Type B pancreatic cell (in vitro differentiated cells): ENCODE results near the gene GHRH. TPM values are rescaled to one million over a fixed set of nuclear protein-coding genes. Genes with fewer than 3 reads are reported as not detected.

Experiments
- DNase-seq: peaks from one replicate; pipeline ENCODE4 v3.0.0; 2021; ENCODE audit warnings: mixed read lengths; ENCODE audit not compliant: unreplicated experiment; ENCODE audit errors: extremely low spot score
- H3K27ac Mint-ChIP-seq: 2 replicates; pipeline ENCODE4 v1.8.0; 2021; ENCODE audit warnings: mild to moderate bottlenecking, mixed read lengths
- H3K27me3 Mint-ChIP-seq: 2 replicates; pipeline ENCODE4 v1.8.0; 2021; ENCODE audit warnings: mixed read lengths
- H3K36me3 Mint-ChIP-seq: 2 replicates; pipeline ENCODE4 v1.8.0; 2021; ENCODE audit warnings: mixed read lengths
- H3K4me1 Mint-ChIP-seq: one replicate; pipeline ENCODE4 v1.8.0; 2021; ENCODE audit warnings: mixed read lengths; ENCODE audit not compliant: unreplicated experiment
- H3K4me3 Mint-ChIP-seq: 2 replicates; pipeline ENCODE4 v1.8.0; 2021; ENCODE audit warnings: mild to moderate bottlenecking, mixed read lengths
- H3K9me3 Mint-ChIP-seq: 2 replicates; pipeline ENCODE4 v1.8.0; 2021; ENCODE audit warnings: mixed read lengths
- total RNA-seq: library from RNA; stranded (reverse); gene quantifications from 2 replicates; pipeline ENCODE4 v1.2.1, GENCODE V29; 2021; ENCODE audit warnings: low replicate concordance
- TF ChIP-seq, protein P1 (sequence below): fragments of 200-600 bp; sonication (generic); conservative IDR thresholded peaks from 2 replicates; pipeline ENCODE4 v1.5.0; 2021; ENCODE audit warnings: antibody characterized with exemption, mild to moderate bottlenecking

Gene GHRH
- total RNA-seq, 1 donor from 2014 or later, result 0.77 TPM

DNA sequence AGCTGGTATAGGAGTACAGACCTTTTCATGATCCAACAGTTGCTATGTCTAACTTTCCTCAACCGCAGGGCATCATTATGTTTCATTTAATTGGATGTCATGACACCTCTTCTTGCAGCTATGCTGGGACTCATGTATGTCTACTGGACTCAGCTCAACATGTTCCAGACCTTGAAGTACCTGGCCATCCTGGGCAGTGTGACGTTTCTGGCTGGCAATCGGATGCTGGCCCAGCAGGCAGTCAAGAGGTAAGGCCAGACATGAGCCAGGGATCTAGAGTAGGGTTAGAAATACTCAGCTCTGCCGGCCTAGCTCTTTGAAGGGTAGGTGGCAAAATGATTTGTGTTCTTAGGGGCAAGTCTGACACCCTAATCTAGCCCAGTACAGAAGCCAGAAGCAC lies 25.2 kb downstream of the GHRH start:
- Mint-ChIP-seq H3K27ac (no peak overlapping the region), H3K4me3 (no peak overlapping the region), H3K36me3 (peaks cover 38% of the 10 kb centered on the region), H3K9me3 (no peaks in the 10 kb centered on the region), H3K27me3 (no peaks in the 10 kb centered on the region), H3K4me1 (peaks cover 21% of the 10 kb centered on the region)
- DNase-seq, result no peak
- TF ChIP-seq, protein P1, sequence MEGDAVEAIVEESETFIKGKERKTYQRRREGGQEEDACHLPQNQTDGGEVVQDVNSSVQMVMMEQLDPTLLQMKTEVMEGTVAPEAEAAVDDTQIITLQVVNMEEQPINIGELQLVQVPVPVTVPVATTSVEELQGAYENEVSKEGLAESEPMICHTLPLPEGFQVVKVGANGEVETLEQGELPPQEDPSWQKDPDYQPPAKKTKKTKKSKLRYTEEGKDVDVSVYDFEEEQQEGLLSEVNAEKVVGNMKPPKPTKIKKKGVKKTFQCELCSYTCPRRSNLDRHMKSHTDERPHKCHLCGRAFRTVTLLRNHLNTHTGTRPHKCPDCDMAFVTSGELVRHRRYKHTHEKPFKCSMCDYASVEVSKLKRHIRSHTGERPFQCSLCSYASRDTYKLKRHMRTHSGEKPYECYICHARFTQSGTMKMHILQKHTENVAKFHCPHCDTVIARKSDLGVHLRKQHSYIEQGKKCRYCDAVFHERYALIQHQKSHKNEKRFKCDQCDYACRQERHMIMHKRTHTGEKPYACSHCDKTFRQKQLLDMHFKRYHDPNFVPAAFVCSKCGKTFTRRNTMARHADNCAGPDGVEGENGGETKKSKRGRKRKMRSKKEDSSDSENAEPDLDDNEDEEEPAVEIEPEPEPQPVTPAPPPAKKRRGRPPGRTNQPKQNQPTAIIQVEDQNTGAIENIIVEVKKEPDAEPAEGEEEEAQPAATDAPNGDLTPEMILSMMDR, result no peak

DNA sequence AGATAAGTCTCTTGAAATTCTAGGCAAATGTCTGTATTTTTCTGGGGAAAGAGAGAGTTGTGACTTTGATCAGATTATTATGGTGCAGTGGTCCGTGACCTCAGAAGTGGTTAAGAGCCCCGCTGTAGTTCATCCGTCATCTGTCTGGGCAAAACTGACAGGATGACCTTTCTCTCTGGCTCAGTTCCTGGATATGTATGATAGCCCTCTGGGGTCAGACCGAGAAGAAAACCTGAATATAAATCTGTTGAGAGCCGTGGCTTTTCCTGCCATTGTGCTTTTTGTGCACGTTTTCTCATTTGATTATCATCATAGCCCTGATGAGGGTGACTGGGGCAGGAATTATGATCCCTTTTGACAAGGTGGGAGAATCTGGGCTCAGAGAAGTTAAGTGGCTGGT lies 26.5 kb downstream of the GHRH start:
- H3K36me3 Mint-ChIP-seq, result peaks cover 38% of the 10 kb centered on the region
- no peak for DNase-seq
- no peaks in the 10 kb centered on the region for H3K27me3 Mint-ChIP-seq
- peaks cover 21% of the 10 kb centered on the region for H3K4me1 Mint-ChIP-seq
- TF ChIP-seq, protein P1, result no peak
- no peak overlapping the region for H3K27ac Mint-ChIP-seq
- no peaks in the 10 kb centered on the region for H3K9me3 Mint-ChIP-seq
- H3K4me3 Mint-ChIP-seq, result no peak overlapping the region

DNA sequence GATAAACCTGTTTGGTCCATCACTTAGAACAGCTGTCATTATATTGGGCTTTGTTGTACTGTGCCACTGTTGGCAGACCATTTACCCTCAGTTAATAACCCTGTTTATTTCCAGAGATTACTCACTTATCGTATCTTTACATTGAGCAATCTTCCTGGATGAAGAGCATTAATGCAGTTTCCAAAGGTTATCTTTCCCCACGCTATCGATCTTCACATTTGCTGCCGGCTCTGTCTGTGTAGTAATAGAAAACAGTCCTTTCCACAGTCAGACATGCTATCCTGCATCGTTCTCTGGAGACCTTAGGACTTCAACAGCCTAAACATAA lies 27.4 kb downstream of the GHRH start:
- H3K36me3 Mint-ChIP-seq, result peaks cover 40% of the 10 kb centered on the region
- TF ChIP-seq, protein P1, result no peak
- H3K27me3 Mint-ChIP-seq, result no peaks in the 10 kb centered on the region
- DNase-seq, result no peak
- H3K4me3 Mint-ChIP-seq, result no peak overlapping the region
- no peak overlapping the region for H3K27ac Mint-ChIP-seq
- peaks cover 20% of the 10 kb centered on the region for H3K4me1 Mint-ChIP-seq
- no peaks in the 10 kb centered on the region for H3K9me3 Mint-ChIP-seq

DNA sequence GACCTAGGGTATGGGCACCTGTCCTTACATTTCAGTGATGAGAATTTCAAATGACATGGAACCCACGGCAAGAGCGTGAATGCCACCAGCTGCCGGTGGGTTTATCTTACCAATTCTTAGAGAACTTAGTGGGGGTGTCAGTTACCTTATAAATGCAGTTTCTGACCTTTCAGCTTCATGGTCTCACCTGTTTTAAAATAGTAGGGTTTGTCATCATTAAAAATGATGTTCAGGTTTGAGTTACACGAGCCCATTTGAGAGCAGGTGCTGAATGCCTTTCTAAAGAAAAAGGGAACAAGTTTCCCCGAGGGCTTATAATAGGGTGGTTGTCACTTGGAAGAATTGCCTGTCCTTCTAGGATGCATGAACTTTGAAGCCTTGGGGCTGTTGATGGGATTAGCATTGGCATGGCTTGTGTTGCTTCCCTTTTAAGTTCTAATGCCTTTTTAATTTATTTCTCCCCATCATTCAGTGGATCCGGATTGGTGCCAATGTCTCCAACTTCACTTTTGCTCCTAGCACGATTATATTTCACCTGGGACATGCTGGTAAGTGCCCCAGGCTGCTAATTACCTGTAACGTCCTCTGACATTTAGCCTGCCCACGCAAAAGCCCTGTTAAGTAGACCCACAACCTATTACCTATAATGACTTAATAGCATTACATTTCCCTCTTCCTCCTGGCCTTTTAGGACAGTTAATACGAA lies 27.9 kb downstream of the GHRH start:
- DNase-seq, result no peak
- Mint-ChIP-seq H3K9me3 (no peaks in the 10 kb centered on the region), H3K27me3 (no peaks in the 10 kb centered on the region), H3K4me3 (no peak overlapping the region), H3K27ac (no peak overlapping the region), H3K4me1 (peaks cover 15% of the 10 kb centered on the region), H3K36me3 (peaks cover 43% of the 10 kb centered on the region)
- TF ChIP-seq, protein P1, result no peak

DNA sequence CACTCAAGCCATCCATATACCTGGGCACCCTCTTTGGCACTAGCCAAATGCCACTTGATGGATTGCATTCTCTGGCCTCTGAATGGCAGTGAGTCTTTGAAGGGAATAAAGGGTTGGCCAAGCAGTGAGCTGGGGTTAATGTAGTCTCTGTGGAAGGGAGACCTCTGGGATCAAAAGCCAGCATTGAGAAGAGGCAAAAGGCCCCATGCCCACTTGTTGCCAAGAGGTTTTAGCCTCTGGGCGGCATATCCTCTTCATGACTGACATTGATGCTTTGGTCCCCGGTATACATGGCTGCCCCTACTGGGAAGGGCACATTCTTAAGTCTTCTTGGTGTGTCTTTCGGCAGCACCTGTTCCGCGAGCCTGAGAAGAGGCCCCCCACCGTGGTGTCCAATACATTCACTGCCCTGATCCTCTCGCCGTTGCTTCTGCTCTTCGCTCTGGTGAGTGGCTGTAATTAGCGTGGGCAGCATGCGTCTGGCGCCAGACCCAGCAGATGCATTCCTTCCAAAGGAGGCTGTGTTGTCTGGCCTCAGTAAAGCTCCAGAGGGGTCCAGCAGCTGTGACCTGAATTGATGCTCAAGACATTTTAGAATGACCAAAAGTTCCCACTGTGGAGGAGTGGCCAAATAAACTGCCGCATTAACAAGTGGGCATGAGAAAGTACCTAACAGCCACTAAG lies 29.5 kb downstream of the GHRH start:
- H3K4me3 Mint-ChIP-seq, result no peak overlapping the region
- H3K36me3 Mint-ChIP-seq, result peaks cover 49% of the 10 kb centered on the region
- TF ChIP-seq, protein P1, result no peak
- no peaks in the 10 kb centered on the region for H3K9me3 Mint-ChIP-seq
- H3K27ac Mint-ChIP-seq, result no peak overlapping the region
- peaks cover 15% of the 10 kb centered on the region for H3K4me1 Mint-ChIP-seq
- DNase-seq, result no peak
- no peaks in the 10 kb centered on the region for H3K27me3 Mint-ChIP-seq
